Measurements from ENCODE around the gene PPARA.

DNA sequence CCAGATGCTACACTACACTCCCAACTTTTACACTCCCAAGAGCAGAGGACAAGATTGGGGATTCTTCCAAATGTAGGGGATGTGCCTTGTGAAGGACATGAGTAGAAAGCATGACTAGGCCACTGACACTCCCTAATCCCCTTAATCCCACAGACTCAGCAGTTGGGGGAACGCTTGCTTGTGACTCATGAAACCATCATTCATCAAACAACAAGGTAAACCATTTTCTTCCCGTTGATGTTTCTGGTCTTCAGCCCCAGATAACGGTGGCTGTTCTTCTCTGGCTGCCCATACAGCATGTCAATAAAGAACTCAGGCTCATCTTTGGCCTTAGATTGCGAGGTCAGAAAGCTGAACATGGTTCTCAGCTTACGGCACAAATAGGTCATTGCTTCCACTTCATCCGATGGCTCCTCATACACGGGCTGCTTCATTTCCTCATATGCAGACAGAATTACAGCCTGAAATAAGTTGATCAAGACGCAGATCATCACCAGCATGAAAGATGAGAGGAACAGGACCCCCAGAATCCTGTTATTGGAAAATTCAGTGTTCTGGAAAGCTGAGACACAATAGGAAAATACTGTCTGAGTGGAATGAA lies 106.1 kb downstream of the PPARA start:
- TF ChIP-seq EZH2 (IDR thresholded peaks at IDR 0.05; ENCODE audit: insufficient read depth, poor library complexity, severe bottlenecking) (no peak), EZH2phosphoT487 (IDR thresholded peaks at IDR 0.05; ENCODE audit: insufficient read depth, low read depth) (no peak)

Data from GM23248 (cell line).